B cell (primary cell): ENCODE measurements around the gene KLHL3. TPM values are rescaled to one million over a fixed set of nuclear protein-coding genes. Genes with fewer than 3 reads are reported as not detected.

Source experiments
- ATAC-seq: fragments of 200-7000 bp; cut with Tn5 transposase; one replicate; pipeline ENCODE4 v1.10.0; 2021; ENCODE audit warnings: low read depth, mild to moderate bottlenecking, moderate number of reproducible peaks, moderate library complexity
- CTCF ChIA-PET: fragments of 350-600 bp; sonication (Branson Sonifier 250); formaldehyde crosslinking; loops from one replicate; lab custom pipeline; 2021; ENCODE audit warnings: antibody characterized with exemption, inconsistent platforms; lab: Charles Lee
- POLR2A ChIA-PET: fragments of 350-600 bp; sonication (Branson Sonifier 250); formaldehyde crosslinking; loops from one replicate; lab custom pipeline; 2021; ENCODE audit warnings: antibody characterized with exemption; lab: Charles Lee
- DNase-seq: peaks from one replicate; pipeline ENCODE4 v3.0.0; 2013
- H2AFZ ChIP-seq: 2 replicates; pipeline ENCODE4 v1.6.1; 2012; ENCODE audit warnings: mild to moderate bottlenecking, low read depth, low read length; ENCODE audit not compliant: insufficient read depth, poor library complexity, severe bottlenecking
- H3K27ac ChIP-seq, 2 donors: 1 replicate in 1 of 2; 2 replicates in 1 of 2; pipeline ENCODE4 v1.5.1; 2012 to 2013; ENCODE audit warnings: low read length in 2 of 2, mild to moderate bottlenecking in 2 of 2, moderate library complexity in 1 of 2
- H3K27me3 ChIP-seq, 4 experiments: fragments of 200-600 bp in 1 of 4; sonication (generic) in 1 of 4; replicated peaks in 1 of 4; 1 replicate in 2 of 4; 2 replicates in 2 of 4; pipeline versions ENCODE4 v1.6.1 to v1.7.0; 2013 to 2016; ENCODE audit warnings: low read length in 3 of 4, mild to moderate bottlenecking in 2 of 4, mixed read lengths in 1 of 4, moderate library complexity in 1 of 4; ENCODE audit not compliant: insufficient read depth in 4 of 4, control insufficient read depth in 3 of 4; ENCODE audit errors: control extremely low read depth in 1 of 4
- H3K36me3 ChIP-seq, 2 experiments: replicated peaks in 1 of 2; 1 replicate in 1 of 2; 2 replicates in 1 of 2; pipeline versions ENCODE4 v1.6.1 to v1.7.1; 2013; ENCODE audit warnings: low read length in 1 of 2; ENCODE audit not compliant: insufficient read depth in 2 of 2, control insufficient read depth in 1 of 2; ENCODE audit errors: control extremely low read depth in 1 of 2, extremely low read depth in 1 of 2
- H3K4me1 ChIP-seq, 2 donors: fragments of 200-600 bp in 1 of 2; sonication (generic) in 1 of 2; 1 replicate in 1 of 2; 2 replicates in 1 of 2; pipeline versions ENCODE4 v1.5.1 to v1.6.1; 2013 to 2017; ENCODE audit warnings: low read length in 2 of 2; ENCODE audit not compliant: control insufficient read depth in 2 of 2, insufficient read depth in 2 of 2
- H3K4me2 ChIP-seq: replicated peaks from 2 replicates; pipeline ENCODE3; 2012; ENCODE audit warnings: mild to moderate bottlenecking, low read depth, low read length; ENCODE audit not compliant: poor library complexity, severe bottlenecking
- H3K4me3 ChIP-seq, 5 experiments: fragments of 200-600 bp in 1 of 5; sonication (generic) in 1 of 5; 1 replicate in 3 of 5; 2 replicates in 2 of 5; pipeline versions ENCODE4 v1.5.1 to v1.7.0; 2011 to 2016; ENCODE audit warnings: low read length in 4 of 5, mild to moderate bottlenecking in 4 of 5, low read depth in 2 of 5, control low read depth in 1 of 5, moderate library complexity in 1 of 5; ENCODE audit not compliant: insufficient read depth in 1 of 5; ENCODE audit errors: control extremely low read depth in 1 of 5, extremely low read depth in 1 of 5
- H3K79me2 ChIP-seq: fragments of 200-600 bp; sonication (generic); one replicate; pipeline ENCODE4 v1.6.0; 2016; ENCODE audit warnings: low read length; ENCODE audit not compliant: control insufficient read depth, insufficient read depth
- H3K9ac ChIP-seq: fragments of 200-600 bp; sonication (generic); 2 replicates; pipeline ENCODE4 v1.6.1; 2017; ENCODE audit warnings: mild to moderate bottlenecking, low read length, moderate library complexity
- H3K9me3 ChIP-seq, 3 donors: one replicate each; pipeline versions ENCODE4 v1.6.1 to v1.7.1; 2013; ENCODE audit warnings: low read length in 2 of 3; ENCODE audit not compliant: control insufficient read depth in 2 of 3, insufficient read depth in 1 of 3; ENCODE audit errors: control extremely low read depth in 1 of 3
- H4K20me1 ChIP-seq: 2 replicates; pipeline ENCODE4 v1.6.0; 2012; ENCODE audit warnings: mild to moderate bottlenecking, low read length; ENCODE audit not compliant: insufficient read depth, control insufficient read depth, poor library complexity, severe bottlenecking
- H3K27ac Mint-ChIP-seq: one replicate; pipeline ENCODE4 v1.8.0; 2021; ENCODE audit warnings: mixed read lengths
- H3K27me3 Mint-ChIP-seq: one replicate; pipeline ENCODE4 v1.8.0; 2021; ENCODE audit warnings: mixed read lengths
- H3K4me1 Mint-ChIP-seq: one replicate; pipeline ENCODE4 v1.8.0; 2021; ENCODE audit warnings: mixed read lengths
- H3K4me3 Mint-ChIP-seq: one replicate; pipeline ENCODE4 v1.8.0; 2021; ENCODE audit warnings: mixed read lengths
- H3K9me3 Mint-ChIP-seq: one replicate; pipeline ENCODE4 v1.8.0; 2022; ENCODE audit warnings: mixed read lengths; ENCODE audit not compliant: insufficient read depth
- EZH2 ChIP-seq: IDR thresholded peaks from 2 replicates; pipeline ENCODE4 v1.6.1; 2012; ENCODE audit warnings: borderline replicate concordance, low read depth, mild to moderate bottlenecking, moderate library complexity, low read length; ENCODE audit not compliant: insufficient read depth, poor library complexity, severe bottlenecking
- WGBS: methylation state at CpG from one replicate; pipeline ENCODE4 v1.1.5; 2013; ENCODE audit warnings: missing lambda C conversion rate; ENCODE audit not compliant: insufficient coverage; 5-methylcytosine and 5-hydroxymethylcytosine counted together
- intact Hi-C: fragments of 100-400 bp; cut with micrococcal nuclease; formaldehyde crosslinking; loops from one replicate; pipeline ENCODE4 v1.10.0; 2022
- polyA plus RNA-seq: library from polyadenylated mRNA; depleted of rRNA; stranded (reverse); fragments of >200 nt; gene quantifications from 2 replicates; pipeline ENCODE4 v1.2.3, GENCODE V29; 2012
- total RNA-seq, 2 donors: library from RNA; stranded (reverse); fragments of 120-200 nt in 1 of 2; gene quantifications; 1 replicate in 1 of 2; 2 replicates in 1 of 2; pipeline versions ENCODE4 v1.2.3 to v1.2.4, GENCODE V29; 2013 to 2022
- TF ChIP-seq, protein P1 (sequence below): fragments of 200-600 bp; IDR thresholded peaks from one replicate; pipeline ENCODE4 v1.8.0; 2022; ENCODE audit warnings: antibody characterized with exemption, mild to moderate bottlenecking

The KLHL3 gene
- total and polyA plus RNA-seq, 2 donors (not counting 1 experiment from before 2014, with no cell fraction given), result 3.3 to 4.5 TPM

DNA sequence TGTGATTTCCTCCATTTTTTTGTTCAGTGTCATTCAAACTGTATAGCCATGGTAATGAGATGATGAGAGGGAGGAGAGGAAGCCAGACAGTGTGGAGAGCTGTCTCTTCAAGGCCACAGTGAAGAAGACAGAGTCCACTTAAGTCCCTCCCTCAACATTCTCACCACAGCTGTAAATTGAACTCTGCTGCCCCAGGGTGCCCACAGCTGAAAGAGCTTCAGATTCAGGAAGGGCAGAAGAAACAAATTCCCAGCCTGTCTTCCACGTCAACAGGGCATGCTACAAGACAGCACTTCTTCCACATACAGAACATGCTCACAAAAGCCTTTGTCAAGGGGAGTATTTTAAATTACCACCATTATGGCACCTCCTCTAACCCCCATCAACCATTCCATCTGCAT, 100.4 kb downstream of the KLHL3 start:
- POLR2A ChIA-PET, result no interaction called here
- H3K9me3 Mint-ChIP-seq, result no peaks in the 10 kb centered on the region
- DNase-seq (no peak), ATAC-seq (no peak)
- Histone ChIP-seq H3K27ac (no peak overlapping the region), H3K9ac (no peak overlapping the region), H3K9me3 (no peaks in the 10 kb centered on the region), H3K79me2 (no peaks in the 10 kb centered on the region), H2AFZ (no peak overlapping the region), H3K4me2 (no peak overlapping the region), H3K36me3 (no peaks in the 10 kb centered on the region), H4K20me1 (no peaks in the 10 kb centered on the region), H3K4me1 (no peaks in the 10 kb centered on the region), H3K27me3 (no peaks in the 10 kb centered on the region), H3K4me3 (no peak overlapping the region)
- no peak for TF ChIP-seq EZH2
- CTCF ChIA-PET, result interaction anchor here (1.2 kb wide), 1 partner anchor 25 kb away, joined by 3 read pairs; no protein-coding TSS in a partner anchor
- 88% methylated on average over 1 of the region's 1 CpG for WGBS
- no peaks in the 10 kb centered on the region for H3K27me3 Mint-ChIP-seq
- intact Hi-C loops, result no loop called here
- no peaks in the 10 kb centered on the region for H3K4me1 Mint-ChIP-seq
- H3K4me3 Mint-ChIP-seq, result no peak overlapping the region
- no peak overlapping the region for H3K27ac Mint-ChIP-seq

DNA sequence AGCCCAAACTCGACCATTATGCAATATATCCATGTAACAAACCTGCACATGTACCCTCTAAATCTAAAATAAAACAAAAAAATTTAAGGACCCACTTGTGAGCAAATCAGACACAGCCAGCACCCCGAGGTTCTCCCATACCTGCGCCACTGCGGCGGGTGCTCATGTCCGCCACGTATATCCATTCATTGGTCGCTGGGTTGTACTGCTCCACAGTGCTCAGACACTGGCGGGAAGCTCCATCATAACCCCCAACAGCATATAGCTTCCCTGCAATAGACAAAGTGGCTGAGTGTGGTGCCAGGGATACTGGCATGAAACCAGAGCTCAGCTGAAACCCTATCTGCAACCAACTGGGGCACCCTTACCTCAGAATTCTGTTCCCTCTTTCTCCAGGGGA, 102.0 kb downstream of the KLHL3 start:
- Histone ChIP-seq H3K4me3 (no peak overlapping the region), H3K27ac (no peak overlapping the region), H3K9me3 (no peaks in the 10 kb centered on the region), H3K4me1 (no peaks in the 10 kb centered on the region), H3K27me3 (no peaks in the 10 kb centered on the region), H4K20me1 (no peaks in the 10 kb centered on the region), H2AFZ (no peak overlapping the region), H3K9ac (no peak overlapping the region), H3K4me2 (no peak overlapping the region), H3K36me3 (no peaks in the 10 kb centered on the region), H3K79me2 (no peaks in the 10 kb centered on the region)
- H3K4me3 Mint-ChIP-seq, result no peak overlapping the region
- no peaks in the 10 kb centered on the region for H3K4me1 Mint-ChIP-seq
- H3K27me3 Mint-ChIP-seq, result no peaks in the 10 kb centered on the region
- 95% methylated on average over 7 of the region's 9 CpGs for WGBS
- DNase-seq (no peak), ATAC-seq (no peak)
- no peak for TF ChIP-seq EZH2
- TF ChIP-seq, protein P1, sequence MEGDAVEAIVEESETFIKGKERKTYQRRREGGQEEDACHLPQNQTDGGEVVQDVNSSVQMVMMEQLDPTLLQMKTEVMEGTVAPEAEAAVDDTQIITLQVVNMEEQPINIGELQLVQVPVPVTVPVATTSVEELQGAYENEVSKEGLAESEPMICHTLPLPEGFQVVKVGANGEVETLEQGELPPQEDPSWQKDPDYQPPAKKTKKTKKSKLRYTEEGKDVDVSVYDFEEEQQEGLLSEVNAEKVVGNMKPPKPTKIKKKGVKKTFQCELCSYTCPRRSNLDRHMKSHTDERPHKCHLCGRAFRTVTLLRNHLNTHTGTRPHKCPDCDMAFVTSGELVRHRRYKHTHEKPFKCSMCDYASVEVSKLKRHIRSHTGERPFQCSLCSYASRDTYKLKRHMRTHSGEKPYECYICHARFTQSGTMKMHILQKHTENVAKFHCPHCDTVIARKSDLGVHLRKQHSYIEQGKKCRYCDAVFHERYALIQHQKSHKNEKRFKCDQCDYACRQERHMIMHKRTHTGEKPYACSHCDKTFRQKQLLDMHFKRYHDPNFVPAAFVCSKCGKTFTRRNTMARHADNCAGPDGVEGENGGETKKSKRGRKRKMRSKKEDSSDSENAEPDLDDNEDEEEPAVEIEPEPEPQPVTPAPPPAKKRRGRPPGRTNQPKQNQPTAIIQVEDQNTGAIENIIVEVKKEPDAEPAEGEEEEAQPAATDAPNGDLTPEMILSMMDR, result no peak
- intact Hi-C loops, result no loop called here
- H3K9me3 Mint-ChIP-seq, result no peaks in the 10 kb centered on the region
- ChIA-PET POLR2A (no interaction called here), CTCF (interaction anchor here (1.4 kb wide), 1 partner anchor 109 kb away, joined by 3 read pairs; no protein-coding TSS in a partner anchor)
- H3K27ac Mint-ChIP-seq, result no peak overlapping the region
